Measurements from ENCODE around the gene RASSF3.
"Not testable (repeated sequence)": the region's sequence is repeated elsewhere in the genome, so short reads cannot be mapped to it uniquely, and the experiment has no call there.

Gene RASSF3

DNA sequence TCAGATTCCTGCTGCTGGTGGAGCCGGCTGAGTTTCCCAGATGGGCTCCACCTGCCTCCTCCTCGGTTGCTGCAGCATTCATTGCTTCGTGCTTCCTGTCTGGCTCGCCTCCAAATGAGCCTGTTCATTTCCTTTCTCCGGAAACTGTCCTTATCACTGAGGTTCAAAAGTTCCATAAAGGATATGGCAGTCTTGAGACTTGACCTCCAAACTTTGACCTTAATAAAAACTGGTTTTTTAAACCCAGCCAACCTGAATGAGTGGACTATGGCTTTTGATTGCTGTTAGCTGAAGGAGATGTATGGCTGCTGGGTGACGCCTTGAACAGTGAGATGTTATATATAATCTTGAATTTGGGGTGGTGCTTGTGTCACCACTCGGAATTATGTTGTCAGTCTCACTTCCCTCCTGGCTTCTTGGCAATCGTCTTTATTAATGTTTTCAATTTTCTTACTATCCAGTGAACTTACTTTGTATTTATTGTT is 62.7 kb downstream of the RASSF3 start:
- peak; percentile 10 for FAIRE-seq

DNA sequence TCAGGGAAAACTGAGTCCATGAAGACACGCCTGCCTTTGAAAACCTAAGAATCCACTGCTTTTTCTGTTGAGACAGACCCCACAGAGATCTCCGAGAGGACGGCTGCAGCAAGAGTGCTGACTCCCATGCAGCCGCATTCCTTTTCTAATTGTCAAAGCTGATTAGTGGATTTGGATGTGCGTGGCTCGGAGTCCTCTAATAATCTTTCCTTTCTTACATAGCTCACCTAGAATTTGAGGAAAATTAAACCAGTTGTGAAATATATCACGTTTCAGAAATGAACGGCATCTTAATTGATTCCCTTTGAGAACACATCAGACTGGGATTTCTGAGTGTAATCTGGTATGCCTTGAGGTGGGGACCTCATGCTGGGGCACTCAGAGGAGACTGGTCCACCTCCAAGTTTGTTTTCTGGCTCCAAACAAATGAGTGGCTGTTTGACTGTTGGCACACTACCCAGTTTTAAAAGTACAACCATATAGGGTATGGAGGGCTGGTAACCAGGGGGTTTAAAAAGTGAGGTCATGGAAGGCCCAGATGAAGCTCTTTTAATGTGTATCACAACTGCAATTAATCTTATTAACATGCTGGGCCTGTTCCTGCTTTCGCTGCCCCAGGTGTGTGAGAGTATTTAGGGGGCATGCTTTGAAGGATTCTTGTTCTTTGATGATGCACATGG is 63.3 kb downstream of the RASSF3 start:
- FAIRE-seq = no peak

DNA sequence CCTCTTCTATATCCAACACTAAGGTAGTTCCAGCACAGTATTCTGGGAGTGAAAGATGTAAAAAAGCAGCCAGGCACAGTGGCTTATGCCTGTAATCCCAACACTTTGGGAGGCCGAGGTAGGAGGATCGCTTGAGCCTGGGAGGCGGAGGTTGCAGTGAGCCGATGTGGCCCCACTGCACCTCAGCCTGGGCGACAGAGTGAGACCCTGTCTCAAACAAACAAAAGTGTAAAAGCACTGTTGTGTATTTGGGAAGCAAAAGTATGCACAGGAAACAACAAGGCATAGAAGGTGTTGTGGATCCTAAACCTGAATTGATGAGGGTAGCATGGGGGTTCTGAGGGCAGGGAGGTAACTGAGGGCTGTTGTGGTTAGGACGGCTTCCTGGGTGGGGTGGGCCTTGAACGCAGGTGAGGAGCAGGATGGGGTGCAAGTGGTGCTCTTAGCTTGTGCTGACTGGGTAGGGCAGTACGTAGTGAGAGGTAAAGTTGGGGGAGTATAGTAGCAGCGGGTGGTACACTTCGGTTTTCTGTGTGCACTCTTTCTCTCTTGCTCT is 64.2 kb downstream of the RASSF3 start:
- no peak for FAIRE-seq

DNA sequence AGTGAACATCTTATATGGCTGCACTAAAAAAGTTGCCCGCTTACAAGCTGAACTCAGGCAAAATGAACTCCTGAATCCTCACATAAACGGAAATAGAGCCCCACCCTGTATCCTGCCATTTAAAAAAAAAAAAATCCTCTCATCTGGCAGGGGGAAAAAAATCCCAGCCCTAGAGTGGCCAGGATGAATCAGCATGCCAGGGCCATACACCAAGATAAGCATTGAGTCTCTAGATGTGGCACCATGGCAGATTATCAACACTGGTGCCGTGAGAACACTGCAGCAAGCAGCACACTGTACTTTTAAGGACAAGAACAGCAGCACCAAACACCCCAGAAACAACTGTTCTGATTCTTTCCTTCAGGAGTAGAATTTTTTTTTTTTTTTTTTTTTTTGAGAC is 65.5 kb downstream of the RASSF3 start:
- FAIRE-seq = no peak

DNA sequence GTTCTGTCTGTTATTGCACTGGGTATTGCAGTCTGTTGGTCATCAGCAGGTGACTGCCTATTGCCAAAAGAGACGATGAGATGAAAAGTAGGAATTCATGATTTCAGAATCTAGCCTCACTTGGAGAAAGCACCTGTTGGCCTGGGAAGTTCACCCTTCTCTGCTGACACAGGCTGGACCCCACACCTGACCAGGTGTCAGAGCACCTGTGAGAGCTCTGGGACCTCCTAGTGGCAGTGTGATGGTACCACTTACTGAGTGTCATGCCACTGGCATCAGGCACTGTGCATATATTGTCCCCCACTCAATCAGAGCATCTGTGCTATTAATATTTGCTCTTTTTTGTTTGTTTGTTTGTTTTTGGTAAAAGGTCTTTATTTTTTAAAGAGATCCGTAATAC is 68.0 kb downstream of the RASSF3 start:
- no peak for FAIRE-seq

DNA sequence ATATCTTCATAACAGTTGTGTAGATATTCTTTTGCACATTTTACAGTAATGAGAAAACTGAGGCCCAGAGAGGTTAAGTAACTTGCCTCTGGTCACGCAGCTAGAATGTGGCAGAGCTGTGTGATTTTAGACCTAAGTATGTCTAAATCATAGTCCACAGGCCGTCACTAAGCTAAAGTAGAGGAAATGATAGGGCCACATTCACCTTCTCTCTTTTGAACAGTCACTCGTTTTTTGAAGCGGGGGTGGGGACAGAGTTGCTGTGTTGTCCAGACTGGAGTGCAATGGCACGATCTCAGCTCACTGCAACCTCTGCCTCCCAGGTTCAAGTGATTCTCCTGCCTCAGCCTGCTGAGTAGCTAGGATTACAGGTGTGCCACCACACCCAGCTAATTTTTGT is 68.5 kb downstream of the RASSF3 start:
- FAIRE-seq = no peak

DNA sequence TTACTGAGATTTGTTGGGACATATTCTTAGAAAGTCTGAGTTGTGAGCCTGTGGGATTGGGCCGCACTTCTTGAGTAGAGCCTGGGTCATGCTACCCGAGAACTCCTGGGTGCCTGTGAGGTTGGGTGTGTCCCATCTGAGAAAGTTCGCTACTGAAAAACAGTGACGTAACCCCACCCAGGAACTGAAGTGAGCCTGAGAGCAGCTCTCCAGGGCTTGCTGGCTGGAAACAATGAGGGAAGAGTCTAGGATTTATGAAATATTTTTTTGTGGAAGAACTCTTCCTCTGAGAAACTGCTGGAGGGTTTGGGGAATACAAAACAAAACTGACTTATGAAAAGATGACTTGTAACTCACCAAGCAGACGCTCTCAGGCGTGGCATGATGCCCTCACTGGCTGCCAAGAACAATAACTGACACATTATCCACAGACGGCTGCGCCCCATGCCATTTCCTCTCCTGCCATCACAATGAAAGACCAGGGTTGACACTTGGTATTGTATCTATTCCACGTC is 69.2 kb downstream of the RASSF3 start:
- FAIRE-seq = no peak

DNA sequence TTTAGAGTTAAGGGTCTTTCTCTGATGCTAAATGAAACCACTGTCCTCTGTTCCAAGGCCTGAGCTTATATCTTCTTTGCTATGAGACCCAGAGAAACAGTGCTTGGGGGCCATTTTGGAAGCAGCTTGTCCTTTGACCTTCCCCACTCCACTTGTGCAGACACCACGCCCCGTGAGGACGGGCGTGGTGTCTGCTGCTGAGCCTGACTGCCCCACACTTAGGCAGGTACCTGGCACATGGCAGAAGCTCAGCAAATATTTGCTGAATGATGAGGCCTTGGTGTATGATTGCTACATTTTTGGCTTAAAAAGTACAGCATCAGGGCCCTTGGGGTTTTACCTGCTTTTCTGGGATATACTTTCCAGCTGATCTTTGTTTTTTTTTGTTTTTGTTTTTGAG is 69.9 kb downstream of the RASSF3 start:
- no peak for FAIRE-seq

DNA sequence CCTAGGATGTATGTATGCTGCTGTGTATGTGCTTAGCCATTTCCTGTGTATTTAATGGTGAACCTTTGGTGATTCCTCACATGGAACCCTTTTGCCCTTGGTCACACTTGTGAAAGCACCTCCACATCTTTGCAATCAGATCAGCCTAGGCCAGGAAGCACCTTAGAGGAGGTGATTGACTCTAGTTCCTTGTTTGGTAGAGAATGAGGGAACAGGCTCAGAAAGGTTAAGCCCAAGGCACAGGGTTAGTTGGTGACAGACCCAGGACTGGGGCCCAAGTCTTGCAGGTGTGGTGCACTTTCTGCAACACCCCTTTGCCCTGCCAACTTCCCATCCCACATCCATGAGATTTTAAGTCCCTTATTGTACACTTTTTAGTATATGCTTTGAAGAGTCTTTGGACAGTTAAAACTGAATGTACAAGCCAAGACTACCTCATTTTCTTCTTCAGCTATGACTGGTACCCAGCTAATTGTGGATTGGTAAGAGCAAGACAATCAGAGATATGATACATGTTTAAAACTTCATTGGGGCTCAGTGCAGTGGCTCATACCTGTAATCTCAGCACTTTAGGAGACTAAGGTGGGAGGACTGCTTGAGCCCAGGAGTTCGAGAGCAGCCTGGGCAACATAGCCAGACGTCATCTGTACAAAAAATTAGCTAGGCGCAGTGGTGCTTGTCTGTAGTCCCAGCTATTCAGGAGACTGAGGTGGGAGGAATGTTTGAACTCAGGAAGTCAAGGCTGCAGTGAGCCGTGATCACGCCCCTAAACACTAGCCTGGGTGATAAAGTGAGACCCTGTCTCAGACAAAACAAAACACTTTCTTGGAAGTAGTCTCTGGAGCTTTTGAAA is 71.1 kb downstream of the RASSF3 start:
- no peak for FAIRE-seq

DNA sequence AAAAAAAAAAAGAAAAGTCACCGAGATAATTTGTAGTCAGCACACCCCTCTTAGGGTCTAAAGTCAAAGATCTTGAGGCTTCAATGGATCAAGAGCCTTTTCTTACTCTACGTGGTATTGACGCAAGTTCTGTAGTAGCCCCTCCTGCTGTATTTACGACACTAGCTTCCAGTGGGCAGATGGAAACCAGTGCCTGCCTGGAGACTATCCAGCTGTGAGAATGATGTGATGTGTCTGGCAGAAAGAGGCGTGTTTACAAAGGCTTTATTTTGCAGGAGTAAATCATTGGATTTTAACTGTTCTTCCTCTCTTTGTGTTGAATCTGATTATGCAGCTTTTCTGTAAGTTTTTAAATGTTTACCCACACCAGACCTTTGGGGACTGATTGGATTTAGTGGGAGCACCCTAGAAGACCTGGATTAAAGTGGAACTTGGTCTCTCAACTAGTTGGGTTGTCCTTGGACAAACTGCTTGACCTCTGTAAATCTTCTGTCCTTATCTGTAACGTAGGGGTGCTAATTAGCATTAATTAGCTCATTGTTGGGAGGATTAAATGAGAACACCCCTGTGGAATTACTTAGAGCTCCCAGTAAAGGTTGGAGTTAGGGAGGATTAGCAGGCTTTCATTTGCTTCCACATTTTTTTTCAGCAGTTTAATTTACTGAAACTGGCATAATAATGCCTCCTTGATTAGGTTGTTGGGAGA is 72.4 kb downstream of the RASSF3 start:
- no peak for FAIRE-seq

DNA sequence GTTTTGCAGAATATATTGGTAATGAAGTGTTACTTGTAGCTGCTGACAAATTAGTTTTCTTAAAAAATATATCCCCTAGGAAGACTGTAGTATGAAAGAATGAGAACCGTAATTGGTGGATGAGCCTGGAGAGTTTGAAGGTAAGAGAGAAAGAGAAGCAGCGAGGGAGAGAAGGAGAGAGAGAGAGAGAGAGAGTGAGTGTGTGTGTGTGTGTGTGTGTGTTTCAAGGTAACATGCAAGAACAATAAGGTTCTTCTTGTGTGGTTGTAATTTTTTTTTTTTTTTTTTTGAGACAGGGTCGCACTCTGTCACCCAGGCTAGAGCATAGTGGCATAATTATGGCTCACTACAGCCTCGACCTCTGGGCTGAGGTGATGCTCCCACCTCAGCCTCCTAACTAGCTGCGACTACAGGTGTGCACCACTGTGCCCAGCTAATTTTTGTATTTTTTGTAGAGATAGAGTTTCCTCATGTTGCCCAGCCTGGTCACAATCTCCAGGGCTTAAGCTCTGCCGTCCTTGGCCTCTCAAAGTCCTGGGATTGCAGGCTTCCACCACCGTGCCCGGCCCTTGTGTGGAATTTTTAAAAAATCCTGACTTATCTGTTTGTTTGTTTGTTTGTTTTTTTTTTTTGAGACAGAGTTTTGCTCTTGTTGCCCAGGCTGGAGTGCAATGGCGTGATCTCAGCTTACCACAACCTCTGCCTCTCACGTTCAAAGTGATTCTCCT is 73.7 kb downstream of the RASSF3 start:
- no peak for FAIRE-seq

DNA sequence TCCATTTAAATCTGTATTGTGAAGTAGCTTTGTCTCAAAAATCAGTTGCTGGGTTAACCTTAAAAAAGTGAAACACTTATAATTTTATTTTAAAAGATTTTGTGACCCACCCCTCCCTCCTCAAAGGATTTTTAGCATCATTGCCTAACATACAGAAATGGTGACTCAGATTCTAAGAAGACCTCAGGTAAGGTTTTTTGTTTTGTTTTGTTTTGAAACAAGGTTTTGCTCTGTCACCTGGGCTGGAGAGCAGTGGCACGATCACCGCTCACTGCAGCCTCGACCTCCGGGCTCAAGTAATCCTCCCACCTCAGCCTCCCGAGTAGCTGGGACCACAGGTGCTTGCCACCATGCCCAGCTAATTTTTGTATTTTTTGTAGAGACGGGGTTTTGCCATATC is 74.8 kb downstream of the RASSF3 start:
- FAIRE-seq = no peak

DNA sequence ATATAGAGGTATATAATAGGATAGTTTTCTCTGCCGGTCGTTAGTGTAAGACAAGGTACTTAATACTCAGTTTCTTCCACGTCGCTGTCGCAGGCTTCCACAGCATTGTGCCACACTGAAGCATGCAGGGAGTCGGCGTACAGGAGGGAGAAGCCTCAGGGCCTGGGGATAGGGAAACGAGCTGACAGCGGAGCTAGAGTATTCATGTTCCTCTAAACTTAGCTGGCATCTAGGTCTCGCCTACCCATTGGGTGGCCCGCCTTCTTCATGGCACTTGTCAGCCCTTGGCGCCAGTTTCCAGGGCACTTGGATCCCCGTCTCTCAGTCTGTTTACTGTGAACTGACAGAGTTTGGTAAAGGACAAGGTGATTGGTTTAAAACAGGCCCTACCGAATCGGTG is 75.3 kb downstream of the RASSF3 start:
- FAIRE-seq = no peak

DNA sequence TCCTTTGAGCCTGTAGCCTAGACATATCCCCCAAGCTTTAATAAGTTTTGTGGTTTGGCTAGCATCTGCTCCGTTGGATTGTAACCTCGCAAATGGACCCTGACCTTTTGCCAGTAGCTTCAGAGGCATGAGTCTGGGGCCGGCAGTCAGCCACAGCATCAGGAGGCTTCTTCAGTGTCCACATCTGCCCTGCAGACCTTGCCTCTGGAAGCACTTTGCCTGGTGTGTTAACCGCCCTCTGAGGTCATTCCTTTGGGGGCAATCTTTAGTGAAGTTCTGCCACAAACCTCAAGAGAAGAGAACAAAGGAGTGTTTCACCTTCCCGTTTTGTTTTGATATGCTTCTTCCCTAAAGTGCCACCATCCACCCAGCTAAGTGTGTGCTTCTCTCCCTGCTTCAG is 77.5 kb downstream of the RASSF3 start:
- no peak for FAIRE-seq

DNA sequence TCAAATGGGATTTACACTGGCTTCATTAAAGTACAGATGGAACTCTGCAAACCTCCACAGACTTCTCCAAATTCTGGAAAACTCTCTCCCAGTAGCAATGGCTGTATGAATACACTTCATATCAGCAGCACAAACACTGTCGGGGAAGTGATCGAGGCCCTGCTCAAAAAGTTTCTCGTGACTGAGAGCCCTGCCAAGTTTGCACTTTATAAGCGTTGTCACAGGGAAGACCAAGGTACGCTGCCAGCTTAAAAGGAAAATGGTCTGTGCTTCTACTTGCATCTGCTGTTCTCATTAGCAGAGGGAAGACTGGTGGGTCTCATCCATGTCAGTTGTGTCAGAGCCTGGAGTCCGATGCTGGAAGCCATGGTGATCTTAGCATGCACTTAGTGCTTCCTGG is 77.9 kb downstream of the RASSF3 start:
- no peak for FAIRE-seq

DNA sequence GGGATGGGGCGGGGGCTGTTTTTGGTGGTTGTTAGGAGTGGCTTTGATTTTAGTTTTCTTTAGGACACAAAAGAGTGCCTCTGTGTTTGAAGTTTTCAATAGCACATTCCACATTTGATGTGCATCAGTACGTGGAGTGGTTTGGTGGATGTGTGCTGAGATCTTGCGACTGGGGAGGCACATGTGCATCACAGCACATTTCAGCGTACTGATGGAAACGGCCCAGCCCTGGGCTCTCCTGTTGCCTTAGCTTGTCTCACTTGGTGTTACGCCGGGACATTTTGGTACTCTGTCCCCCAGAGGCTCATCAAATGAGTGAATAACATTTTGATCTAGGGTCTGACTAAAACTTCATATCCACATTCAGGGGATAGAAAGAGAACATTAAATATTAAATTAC is 78.4 kb downstream of the RASSF3 start:
- no peak for FAIRE-seq

DNA sequence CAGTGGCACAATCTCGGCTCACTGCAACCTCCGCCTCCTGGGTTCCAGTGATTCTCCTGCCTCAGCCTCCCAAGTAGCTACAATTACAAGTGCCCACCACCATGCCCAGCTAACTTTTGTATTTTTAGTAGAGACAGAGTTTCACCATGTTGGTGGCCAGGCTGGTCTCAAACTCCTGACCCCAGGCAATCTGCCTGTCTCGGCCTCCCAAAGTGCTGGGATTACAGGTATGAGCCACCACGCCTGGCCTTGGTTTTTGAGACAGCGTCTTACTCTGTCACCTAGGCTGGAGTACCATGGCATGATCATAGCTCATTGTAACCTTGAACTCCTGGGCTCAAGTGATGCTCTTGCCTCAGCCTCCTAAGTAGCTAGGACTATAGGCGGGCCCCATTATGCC is 79.9 kb downstream of the RASSF3 start:
- not testable (repeated sequence) for FAIRE-seq

DNA sequence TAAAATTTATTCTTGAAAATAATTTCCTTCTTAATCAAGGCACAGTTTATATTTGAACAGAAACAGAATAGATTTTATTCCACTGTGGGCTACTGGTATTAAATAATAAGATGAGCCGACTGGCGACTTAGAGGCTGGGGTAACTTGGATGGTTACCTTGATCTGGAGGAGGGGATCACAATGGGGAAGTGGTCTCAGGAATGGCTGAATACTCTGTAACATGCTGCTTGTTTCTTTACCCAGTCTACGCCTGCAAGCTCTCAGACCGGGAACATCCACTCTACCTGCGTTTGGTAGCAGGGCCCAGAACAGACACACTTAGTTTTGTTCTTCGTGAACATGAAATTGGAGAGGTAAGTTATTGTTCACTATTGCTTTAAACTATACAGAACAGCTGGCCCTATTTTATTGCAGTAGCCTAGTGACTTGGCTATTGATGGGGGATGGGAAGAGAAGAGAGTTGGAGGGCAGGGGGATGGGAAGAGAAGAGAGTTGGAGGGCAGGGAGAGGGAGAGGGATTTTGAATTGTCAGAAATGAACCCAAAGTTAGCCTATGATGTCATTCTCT is 81.0 kb downstream of the RASSF3 start:
- FAIRE-seq = no peak

DNA sequence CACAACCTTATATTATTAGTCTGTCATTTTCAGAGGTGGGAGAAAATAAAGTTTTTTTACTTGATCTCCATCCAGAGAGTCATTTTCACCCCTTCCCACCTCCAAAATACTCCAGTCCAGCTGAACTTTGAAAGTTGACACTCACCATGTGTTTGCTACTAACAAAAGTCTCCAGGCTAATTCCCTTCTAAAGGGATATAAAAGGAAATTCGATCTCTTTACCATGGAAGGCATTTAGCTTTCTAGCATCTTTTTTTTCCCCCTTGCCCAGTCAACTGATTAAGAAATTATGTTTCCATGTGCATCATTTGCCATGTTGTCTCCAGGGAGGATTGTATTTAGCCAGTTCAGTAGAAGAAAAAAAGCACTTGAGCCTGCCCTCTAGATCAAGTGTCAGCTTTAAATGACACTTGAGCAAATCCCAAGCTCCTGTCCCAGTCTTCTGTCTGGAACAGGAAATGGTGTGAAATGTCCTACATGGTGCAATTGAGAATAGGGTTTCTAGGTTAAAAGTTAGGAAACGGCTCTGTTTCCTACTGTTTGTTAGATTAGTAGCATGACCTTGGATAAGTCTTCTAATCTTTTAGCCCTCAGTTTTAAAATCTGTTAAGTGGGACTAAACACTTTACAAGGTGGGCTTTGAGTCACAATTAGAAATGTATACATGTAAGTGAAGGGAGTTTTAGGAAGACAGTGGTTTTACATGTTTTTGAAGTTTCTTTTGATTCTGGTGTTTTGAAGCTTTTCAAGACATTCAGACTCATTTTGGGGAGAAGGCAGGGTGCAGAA is 81.7 kb downstream of the RASSF3 start:
- FAIRE-seq = no peak

DNA sequence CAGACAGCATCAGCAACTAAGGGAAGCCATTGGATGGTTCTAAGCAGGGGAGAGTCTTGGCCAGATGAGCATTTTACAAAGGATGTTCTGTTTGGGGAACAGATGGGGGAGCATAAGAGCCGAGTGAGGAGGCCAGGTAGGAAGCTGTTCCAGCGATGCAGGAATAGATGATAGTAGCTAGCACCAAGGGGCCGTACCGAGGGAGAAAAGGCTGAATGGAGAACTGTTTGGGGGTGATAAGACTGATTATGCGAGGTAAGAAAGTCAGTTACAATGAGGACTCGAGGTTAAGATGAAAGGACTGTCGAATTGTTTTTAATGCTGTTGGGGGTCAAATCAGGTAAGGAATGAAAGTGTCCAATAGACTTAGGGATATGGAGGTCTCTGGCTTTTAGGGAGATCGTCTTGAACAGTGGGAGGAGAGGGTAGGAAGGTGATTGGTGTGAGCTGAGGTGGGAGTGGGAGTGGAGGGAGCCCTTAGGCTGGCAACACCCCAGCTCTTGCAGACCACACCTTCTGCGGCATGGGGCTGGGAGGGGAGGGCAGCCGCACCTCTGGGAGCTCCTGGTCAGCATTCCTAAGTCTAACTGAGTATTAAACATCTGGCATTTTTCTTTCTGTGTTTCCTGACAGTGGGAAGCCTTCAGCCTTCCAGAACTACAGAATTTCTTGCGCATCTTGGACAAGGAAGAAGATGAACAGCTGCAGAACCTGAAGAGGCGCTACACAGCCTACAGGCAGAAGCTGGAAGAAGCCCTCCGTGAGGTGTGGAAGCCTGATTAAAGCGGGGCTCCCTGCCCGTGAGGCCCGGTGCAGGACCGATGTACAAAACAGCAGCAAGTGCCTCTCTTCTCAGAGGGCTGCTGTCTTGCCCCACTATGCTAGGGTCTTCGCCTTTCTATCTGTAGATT is 84.1 kb downstream of the RASSF3 start:
- no peak for FAIRE-seq

All from colon (tissue), 2 donors.